HG03159 (cell line): ENCODE results near the gene NDUFAF2.
"Not testable (repeated sequence)": the region's sequence is repeated elsewhere in the genome, so short reads cannot be mapped to it uniquely, and the experiment has no call there.

Experiments used
- ATAC-seq: cut with Tn5 transposase; IDR thresholded peaks from one replicate; pipeline ENCODE4 v1.9.1; 2021; ENCODE audit warnings: mild to moderate bottlenecking, moderate library complexity; ENCODE audit not compliant: unreplicated experiment

Gene NDUFAF2

GRCh38 chr5:61167382-61167781, 222.4 kb downstream of the NDUFAF2 start:
- no peak for ATAC-seq

- ATAC-seq = no peak
Measured at GRCh38 chr5:61168951-61169350, 223.9 kb downstream of the NDUFAF2 start.

- ATAC-seq = no peak
Measured at GRCh38 chr5:61171479-61171878, 226.5 kb downstream of the NDUFAF2 start.

- ATAC-seq = no peak
Measured at GRCh38 chr5:61176631-61177030, 231.6 kb downstream of the NDUFAF2 start.

- no peak for ATAC-seq
Measured at GRCh38 chr5:61177070-61177469, 232.1 kb downstream of the NDUFAF2 start.

- peak; percentile 89 for ATAC-seq
Measured at GRCh38 chr5:61177716-61178115, 232.7 kb downstream of the NDUFAF2 start.

- ATAC-seq = no peak
Measured at GRCh38 chr5:61178702-61179101, 233.7 kb downstream of the NDUFAF2 start.

GRCh38 chr5:61180886-61181285, 235.9 kb downstream of the NDUFAF2 start:
- no peak for ATAC-seq

- ATAC-seq = no peak
Measured at GRCh38 chr5:61182449-61182848, 237.4 kb downstream of the NDUFAF2 start.

- ATAC-seq = no peak
Measured at GRCh38 chr5:61183538-61183937, 238.5 kb downstream of the NDUFAF2 start.

GRCh38 chr5:61184708-61185107, 239.7 kb downstream of the NDUFAF2 start:
- ATAC-seq = no peak

- ATAC-seq = no peak
Measured at GRCh38 chr5:61186634-61187033, 241.6 kb downstream of the NDUFAF2 start.

- not testable (repeated sequence) for ATAC-seq
Measured at GRCh38 chr5:61187352-61187751, 242.3 kb downstream of the NDUFAF2 start.

GRCh38 chr5:61187826-61188225, 242.8 kb downstream of the NDUFAF2 start:
- not testable (repeated sequence) for ATAC-seq

- no peak for ATAC-seq
Measured at GRCh38 chr5:61198606-61199005, 253.6 kb downstream of the NDUFAF2 start.

GRCh38 chr5:61200582-61201155, 255.7 kb downstream of the NDUFAF2 start:
- no peak for ATAC-seq

- no peak for ATAC-seq
Measured at GRCh38 chr5:61202213-61202612, 257.2 kb downstream of the NDUFAF2 start.
